ENCODE data around the gene ADGRD2.

Gene ADGRD2

DNA sequence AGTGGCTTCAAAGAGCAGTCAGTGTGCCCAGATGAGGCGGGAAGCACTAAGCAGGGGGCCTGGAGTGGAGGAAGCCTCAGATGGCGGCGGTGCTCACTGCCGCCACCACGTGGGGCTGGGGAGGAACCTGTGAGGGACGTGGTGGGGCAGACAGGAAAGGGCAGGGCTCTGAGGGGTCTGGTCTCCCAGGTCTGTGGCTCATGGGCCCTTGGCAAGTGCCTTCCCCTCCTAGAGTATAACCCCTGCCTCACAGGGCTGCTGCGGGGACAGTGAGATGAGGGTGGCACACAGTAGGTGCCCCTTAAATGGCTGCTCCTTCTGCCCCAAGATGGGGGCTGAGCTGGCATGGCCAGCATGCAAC is 30.4 kb downstream of the ADGRD2 start:
- peak in 1 of 2 donors; percentile 32 for DNase-seq
- Histone ChIP-seq H3K18ac (ENCODE audit: low read length) (no peak overlapping the region), H3K9me3 (ENCODE audit: insufficient read depth, low read depth, low read length) (peaks cover 6% of the 10 kb centered on the region), H2AFZ (ENCODE audit: insufficient read depth, low read length, poor library complexity) (no peak overlapping the region), H3K27ac (ENCODE audit: low read depth, low read length) (no peak overlapping the region), H3K36me3 (ENCODE audit: control insufficient read depth in 1 of 2, insufficient read depth in 2 of 2, low read length in 2 of 2) (no peaks in the 10 kb centered on the region), H3K79me1 (ENCODE audit: low read length) (no peaks in the 10 kb centered on the region), H2BK120ac (ENCODE audit: insufficient read depth, low read length, poor library complexity) (no peak overlapping the region), H3K23ac (ENCODE audit: low read length) (no peak overlapping the region), H2BK12ac (ENCODE audit: low read length) (no peak overlapping the region), H3K4me3 (ENCODE audit: low read depth, low read length) (no peak overlapping the region), H3K4me1 (ENCODE audit: control insufficient read depth in 1 of 2, insufficient read depth in 2 of 2, low read length in 2 of 2) (peaks cover 7 to 11% of the 10 kb centered on the region in 2 experiments), H4K91ac (ENCODE audit: low read depth, low read length) (no peak overlapping the region), H3K27me3 (ENCODE audit: insufficient read depth, low read length) (peaks cover 4% of the 10 kb centered on the region), H3K14ac (ENCODE audit: low read length) (no peak overlapping the region), H3K4ac (ENCODE audit: low read depth, low read length) (no peak overlapping the region), H4K8ac (ENCODE audit: low read depth, low read length) (no peak overlapping the region), H2AK5ac (ENCODE audit: low read length) (no peak overlapping the region), H4K12ac (ENCODE audit: low read depth, low read length) (no peak overlapping the region), H2BK5ac (ENCODE audit: low read depth, low read length, poor library complexity) (no peak overlapping the region), H3K9ac (ENCODE audit: low read length) (no peak overlapping the region), H3K4me2 (ENCODE audit: low read length) (no peak overlapping the region), H3K79me2 (ENCODE audit: control insufficient read depth, insufficient read depth, low read length, poor library complexity) (no peaks in the 10 kb centered on the region)
- no CpG with 5 or more reads among the region's 7 CpGs for WGBS (ENCODE audit: extremely low coverage, insufficient coverage, insufficient read length)

DNA sequence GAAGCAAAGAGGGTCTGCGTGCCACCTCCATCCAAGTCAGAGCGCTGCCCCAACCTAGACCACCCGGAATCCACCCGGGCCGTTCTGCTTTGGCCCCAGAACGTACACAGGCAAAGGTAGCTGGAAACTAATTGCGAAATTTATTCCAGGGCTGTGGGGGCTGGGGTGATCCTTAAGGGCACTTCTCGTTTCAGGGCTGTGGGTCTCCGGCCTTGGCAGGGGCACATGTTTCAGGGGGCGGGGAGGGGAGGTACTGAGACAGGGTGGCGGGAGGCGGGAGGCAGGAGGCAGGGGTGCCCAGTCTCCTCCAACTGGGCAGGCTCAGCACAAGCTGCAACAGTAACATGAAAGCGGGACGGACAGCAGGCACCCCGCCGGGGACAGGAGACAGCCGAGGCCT is 30.9 kb downstream of the ADGRD2 start:
- no peak overlapping the region for H2BK120ac ChIP-seq (ENCODE audit: insufficient read depth, low read length, poor library complexity)
- H3K9ac ChIP-seq (ENCODE audit: low read length): no peak overlapping the region
- no peak overlapping the region for H2AFZ ChIP-seq (ENCODE audit: insufficient read depth, low read length, poor library complexity)
- H3K79me2 ChIP-seq (ENCODE audit: control insufficient read depth, insufficient read depth, low read length, poor library complexity): no peaks in the 10 kb centered on the region
- no peak overlapping the region for H2BK5ac ChIP-seq (ENCODE audit: low read depth, low read length, poor library complexity)
- H3K36me3 ChIP-seq (ENCODE audit: control insufficient read depth in 1 of 2, insufficient read depth in 2 of 2, low read length in 2 of 2): no peaks in the 10 kb centered on the region
- no peak overlapping the region for H2BK12ac ChIP-seq (ENCODE audit: low read length)
- no peak overlapping the region for H2AK5ac ChIP-seq (ENCODE audit: low read length)
- no peak overlapping the region for H3K4me2 ChIP-seq (ENCODE audit: low read length)
- peaks cover 4% of the 10 kb centered on the region for H3K27me3 ChIP-seq (ENCODE audit: insufficient read depth, low read length)
- WGBS (ENCODE audit: extremely low coverage, insufficient coverage, insufficient read length): no CpG with 5 or more reads among the region's 17 CpGs
- H3K4me1 ChIP-seq (ENCODE audit: control insufficient read depth in 1 of 2, insufficient read depth in 2 of 2, low read length in 2 of 2): peaks cover 7 to 11% of the 10 kb centered on the region in 2 experiments
- no peak overlapping the region for H3K23ac ChIP-seq (ENCODE audit: low read length)
- H4K91ac ChIP-seq (ENCODE audit: low read depth, low read length): no peak overlapping the region
- H4K12ac ChIP-seq (ENCODE audit: low read depth, low read length): no peak overlapping the region
- H3K27ac ChIP-seq (ENCODE audit: low read depth, low read length): no peak overlapping the region
- no peak overlapping the region for H3K14ac ChIP-seq (ENCODE audit: low read length)
- H3K79me1 ChIP-seq (ENCODE audit: low read length): no peaks in the 10 kb centered on the region
- no peak overlapping the region for H3K4me3 ChIP-seq (ENCODE audit: low read depth, low read length)
- H3K18ac ChIP-seq (ENCODE audit: low read length): no peak overlapping the region
- no peak for DNase-seq
- peaks cover 6% of the 10 kb centered on the region for H3K9me3 ChIP-seq (ENCODE audit: insufficient read depth, low read depth, low read length)
- H4K8ac ChIP-seq (ENCODE audit: low read depth, low read length): no peak overlapping the region
- H3K4ac ChIP-seq (ENCODE audit: low read depth, low read length): no peak overlapping the region

DNA sequence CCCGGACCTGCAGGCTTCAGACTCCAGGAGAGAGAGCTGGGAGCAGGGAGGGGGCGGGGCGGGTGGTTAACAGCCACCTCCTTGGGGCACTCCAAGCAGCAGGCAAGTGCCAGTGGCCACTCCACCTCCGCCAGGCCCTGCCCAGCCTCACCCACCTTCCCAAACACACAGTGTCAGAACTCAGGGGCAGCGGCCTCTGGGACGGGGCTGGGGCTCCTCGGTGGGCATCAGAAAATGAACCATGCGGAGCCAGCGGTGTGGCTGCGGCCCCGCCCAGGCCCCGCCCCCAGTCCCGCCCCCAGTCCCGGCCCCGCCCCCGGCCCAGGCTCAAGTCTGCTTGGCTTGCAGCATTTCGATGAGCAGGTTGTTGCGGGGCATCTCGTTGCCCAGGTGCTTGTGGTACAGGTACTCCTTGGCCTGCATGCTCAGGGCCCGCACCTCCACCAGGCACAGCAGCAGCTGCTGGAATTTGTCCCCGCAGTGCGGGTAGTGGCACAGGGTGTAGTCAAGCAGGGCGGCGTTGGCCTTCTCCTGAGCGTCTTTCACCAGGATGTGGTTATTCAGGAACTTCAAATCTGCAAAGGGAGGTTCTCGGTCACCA is 32.3 kb downstream of the ADGRD2 start:
- no peak overlapping the region for H3K4me2 ChIP-seq (ENCODE audit: low read length)
- no peak overlapping the region for H3K18ac ChIP-seq (ENCODE audit: low read length)

GRCh38 chr9:124483481-124483880 is 33.2 kb downstream of the ADGRD2 start:
- Histone ChIP-seq H3K4me2 (ENCODE audit: low read length) (no peak overlapping the region), H2BK12ac (ENCODE audit: low read length) (no peak overlapping the region), H3K27me3 (ENCODE audit: insufficient read depth, low read length) (peaks cover 6% of the 10 kb centered on the region), H3K79me2 (ENCODE audit: control insufficient read depth, insufficient read depth, low read length, poor library complexity) (no peaks in the 10 kb centered on the region), H3K9ac (ENCODE audit: low read length) (no peak overlapping the region), H4K8ac (ENCODE audit: low read depth, low read length) (no peak overlapping the region), H3K36me3 (ENCODE audit: control insufficient read depth in 1 of 2, insufficient read depth in 2 of 2, low read length in 2 of 2) (no peaks in the 10 kb centered on the region), H3K9me3 (ENCODE audit: insufficient read depth, low read depth, low read length) (peaks cover 6% of the 10 kb centered on the region), H3K27ac (ENCODE audit: low read depth, low read length) (no peak overlapping the region), H2BK120ac (ENCODE audit: insufficient read depth, low read length, poor library complexity) (no peak overlapping the region), H3K23ac (ENCODE audit: low read length) (no peak overlapping the region), H3K4ac (ENCODE audit: low read depth, low read length) (no peak overlapping the region), H3K4me1 (ENCODE audit: control insufficient read depth in 1 of 2, insufficient read depth in 2 of 2, low read length in 2 of 2) (peaks cover 0 to 1% of the 10 kb centered on the region in 2 experiments), H3K14ac (ENCODE audit: low read length) (no peak overlapping the region), H2BK5ac (ENCODE audit: low read depth, low read length, poor library complexity) (no peak overlapping the region), H2AK5ac (ENCODE audit: low read length) (no peak overlapping the region), H3K79me1 (ENCODE audit: low read length) (no peaks in the 10 kb centered on the region), H4K12ac (ENCODE audit: low read depth, low read length) (no peak overlapping the region), H3K4me3 (ENCODE audit: low read depth, low read length) (no peak overlapping the region), H2AFZ (ENCODE audit: insufficient read depth, low read length, poor library complexity) (no peak overlapping the region), H4K91ac (ENCODE audit: low read depth, low read length) (no peak overlapping the region), H3K18ac (ENCODE audit: low read length) (no peak overlapping the region)
- no CpG with 5 or more reads among the region's 9 CpGs for WGBS (ENCODE audit: extremely low coverage, insufficient coverage, insufficient read length)
- no peak for DNase-seq

More for the DNA sequence above, 32.3 kb downstream of the ADGRD2 start:
- H2BK5ac ChIP-seq (ENCODE audit: low read depth, low read length, poor library complexity): no peak overlapping the region
- no peak overlapping the region for H2AK5ac ChIP-seq (ENCODE audit: low read length)
- H3K4ac ChIP-seq (ENCODE audit: low read depth, low read length): no peak overlapping the region
- H3K23ac ChIP-seq (ENCODE audit: low read length): no peak overlapping the region
- no peaks in the 10 kb centered on the region for H3K36me3 ChIP-seq (ENCODE audit: control insufficient read depth in 1 of 2, insufficient read depth in 2 of 2, low read length in 2 of 2)
- no peak overlapping the region for H3K9ac ChIP-seq (ENCODE audit: low read length)
- H2AFZ ChIP-seq (ENCODE audit: insufficient read depth, low read length, poor library complexity): no peak overlapping the region
- DNase-seq: peak; percentile 33 to 61
- no peak overlapping the region for H3K4me3 ChIP-seq (ENCODE audit: low read depth, low read length)
- peaks cover 6% of the 10 kb centered on the region for H3K9me3 ChIP-seq (ENCODE audit: insufficient read depth, low read depth, low read length)
- H4K12ac ChIP-seq (ENCODE audit: low read depth, low read length): no peak overlapping the region
- H3K27ac ChIP-seq (ENCODE audit: low read depth, low read length): no peak overlapping the region
- no peaks in the 10 kb centered on the region for H3K79me2 ChIP-seq (ENCODE audit: control insufficient read depth, insufficient read depth, low read length, poor library complexity)
- H3K14ac ChIP-seq (ENCODE audit: low read length): no peak overlapping the region
- no peak overlapping the region for H2BK120ac ChIP-seq (ENCODE audit: insufficient read depth, low read length, poor library complexity)
- no CpG with 5 or more reads among the region's 26 CpGs for WGBS (ENCODE audit: extremely low coverage, insufficient coverage, insufficient read length)
- H4K91ac ChIP-seq (ENCODE audit: low read depth, low read length): no peak overlapping the region
- peaks cover 4 to 7% of the 10 kb centered on the region in 2 experiments for H3K4me1 ChIP-seq (ENCODE audit: control insufficient read depth in 1 of 2, insufficient read depth in 2 of 2, low read length in 2 of 2)
- no peak overlapping the region for H2BK12ac ChIP-seq (ENCODE audit: low read length)
- H3K79me1 ChIP-seq (ENCODE audit: low read length): no peaks in the 10 kb centered on the region
- peaks cover 6% of the 10 kb centered on the region for H3K27me3 ChIP-seq (ENCODE audit: insufficient read depth, low read length)
- no peak overlapping the region for H4K8ac ChIP-seq (ENCODE audit: low read depth, low read length)
